ENCODE results near the gene LUZP4.

- TF ChIP-seq ZBTB33 (IDR thresholded peaks at IDR 0.05; ENCODE audit: borderline replicate concordance, low read depth) (no peak), CTCF (IDR thresholded peaks at IDR 0.05) (no peak), EP300 (IDR thresholded peaks at IDR 0.05; ENCODE audit: borderline replicate concordance in 1 of 2, low read depth in 1 of 2, low read length in 1 of 2) (peak in 1 of 2 experiments; percentile 76; a peak in 3 of 4 replicates), CHD2 (IDR thresholded peaks at IDR 0.05; ENCODE audit: low read length, partially characterized antibody) (no peak), YY1 (IDR thresholded peaks at IDR 0.05; ENCODE audit: low read depth) (no peak), RAD21 (IDR thresholded peaks at IDR 0.05; ENCODE audit: low read length) (peak; percentile 2; the same call in 1 of the 2 replicates), POLR2AphosphoS5 (IDR thresholded peaks at IDR 0.05; ENCODE audit: low read depth, low read length) (0 out of 2 replicates have a peak, but pooled peaks have one; percentile 26), USF2 (IDR thresholded peaks at IDR 0.05; ENCODE audit: borderline replicate concordance, low read depth, low read length) (no peak)
Measured at GRCh38 chrX:115344885-115345614, 55.5 kb downstream of the LUZP4 start.

Measured in SK-N-SH (cell line).